Activated CD4-positive, alpha-beta T cell treated with anti-CD3 and anti-CD28 coated beads for 1 hour (primary cell): ENCODE data around the gene PKLR.
"Not testable (repeated sequence)": the region's sequence is repeated elsewhere in the genome, so short reads cannot be mapped to it uniquely, and the experiment has no call there.

ENCODE experiments used
- DNase-seq: peaks from one replicate; pipeline ENCODE4 v3.0.0-alpha.2; 2020

Gene PKLR

DNA sequence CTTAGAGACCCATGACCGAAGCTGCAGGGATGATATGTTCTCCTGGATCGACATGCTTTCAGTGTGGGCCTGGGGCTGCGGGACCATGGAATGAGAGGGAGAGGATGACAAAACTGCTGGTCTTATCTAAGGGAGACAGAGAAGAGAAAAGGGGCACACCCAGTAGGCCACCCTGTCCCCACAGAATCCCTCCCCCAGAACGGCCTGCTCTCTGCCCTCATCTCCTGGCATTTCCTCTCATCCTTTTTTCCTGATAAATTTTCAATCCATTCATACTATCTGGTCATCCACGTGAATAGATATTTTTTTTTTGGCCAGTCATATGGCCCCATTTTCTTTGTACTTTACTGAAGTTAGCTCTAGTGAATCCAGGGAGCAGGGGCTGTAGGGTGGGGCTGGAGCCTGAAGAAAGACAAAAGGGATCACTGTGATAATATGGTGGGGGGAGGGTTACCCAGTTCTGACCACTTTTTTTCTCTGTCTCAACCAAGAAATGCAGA, at the start of gene PKLR:
PKLR (minus strand) TSS at position 97 of the 500 bp plus-strand sequence; CDS start at position 54, 43 bp downstream.
- no peak for DNase-seq

DNA sequence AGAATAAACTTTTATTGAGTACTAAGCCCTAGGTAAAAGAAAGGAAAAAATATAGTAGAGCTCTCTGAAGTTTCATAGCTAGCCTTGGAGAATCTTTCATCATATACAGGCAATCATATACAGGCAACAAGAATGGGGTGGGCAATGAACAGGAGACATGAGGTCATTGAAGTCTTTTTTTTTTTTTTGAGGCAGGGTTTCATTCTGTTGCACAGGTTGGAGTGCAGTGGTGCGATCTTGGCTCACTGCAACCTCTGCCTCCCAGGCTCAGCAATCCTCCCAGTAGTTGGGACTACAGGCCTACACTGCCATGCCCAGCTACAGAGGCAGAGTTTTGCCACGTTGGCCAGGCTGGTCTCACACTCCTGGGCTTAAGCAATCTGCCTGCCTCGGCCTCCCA, 41.6 kb upstream of the PKLR start:
- DNase-seq, result no peak

DNA sequence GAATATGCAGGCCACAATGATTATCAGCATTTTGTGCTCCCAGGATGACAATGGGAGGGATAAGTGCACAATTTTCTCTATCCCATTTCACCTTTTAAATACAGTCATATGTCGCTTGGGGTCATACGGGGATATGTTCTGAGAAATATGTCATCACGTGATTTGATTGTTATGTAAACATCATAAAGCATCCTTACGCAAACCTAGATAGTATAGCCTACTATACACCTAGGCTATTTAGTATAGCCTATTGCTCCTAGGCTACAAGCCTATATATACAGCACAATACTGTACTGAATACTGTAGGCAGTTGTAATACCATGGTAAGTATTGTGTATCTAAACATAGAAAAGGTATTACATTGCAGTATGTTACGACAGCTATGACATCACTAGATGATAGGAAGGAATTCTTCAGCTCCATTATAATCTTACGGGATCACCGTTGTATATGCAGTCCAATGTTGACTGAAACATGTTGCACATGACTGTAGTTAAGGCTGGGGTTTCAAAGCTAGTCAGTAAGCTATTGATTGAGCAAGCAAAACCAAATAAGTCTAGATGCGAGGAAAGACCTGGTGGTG, 38.4 kb upstream of the PKLR start:
- DNase-seq, result no peak

DNA sequence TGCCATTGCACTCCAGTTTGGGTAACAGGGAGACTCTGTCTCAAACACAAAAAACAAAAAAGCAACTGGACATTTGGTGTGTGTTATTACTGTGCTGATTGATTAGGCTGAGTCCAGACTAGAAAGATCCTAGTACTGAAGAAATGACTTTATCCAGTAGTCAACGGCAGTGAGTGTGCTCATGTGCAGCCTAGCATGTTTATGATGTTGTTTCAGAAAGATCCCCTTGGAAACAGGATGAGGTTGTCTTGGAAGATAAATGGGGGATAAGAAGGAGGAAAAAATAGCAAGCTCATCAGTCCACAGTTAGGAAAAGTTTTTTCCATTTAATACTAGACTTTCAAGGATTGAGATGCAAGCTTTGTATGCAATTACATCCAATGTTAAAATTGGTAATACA, 33.7 kb upstream of the PKLR start:
- no peak for DNase-seq

DNA sequence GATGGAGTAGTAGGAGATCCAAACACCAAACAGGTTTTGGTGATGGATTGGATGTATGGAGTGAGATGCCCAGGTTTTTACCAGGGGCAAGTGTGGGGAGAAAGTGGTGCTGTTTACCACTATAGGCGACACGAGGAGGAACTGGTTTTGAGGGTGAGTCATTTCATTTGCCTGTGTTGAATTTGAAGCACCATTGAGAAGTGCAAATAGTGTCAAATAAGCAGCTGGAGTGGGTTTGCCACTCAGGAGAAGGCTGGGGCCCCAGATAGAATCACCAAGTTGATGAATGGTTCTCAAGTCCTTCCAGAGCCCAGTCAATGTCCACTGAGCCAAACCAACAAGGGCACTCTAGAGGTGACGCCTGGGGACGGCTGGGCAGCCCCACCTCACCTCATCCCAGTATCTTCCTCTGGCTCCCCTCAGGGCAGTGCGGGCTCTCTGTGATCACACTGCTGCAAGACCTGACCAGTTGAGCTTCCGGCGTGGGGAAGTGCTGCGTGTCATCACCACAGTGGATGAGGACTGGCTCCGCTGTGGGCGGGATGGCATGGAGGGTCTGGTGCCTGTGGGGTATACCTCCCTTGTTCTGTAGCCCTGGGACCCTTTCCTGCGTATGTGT, 28.9 kb upstream of the PKLR start:
- DNase-seq, result no peak

DNA sequence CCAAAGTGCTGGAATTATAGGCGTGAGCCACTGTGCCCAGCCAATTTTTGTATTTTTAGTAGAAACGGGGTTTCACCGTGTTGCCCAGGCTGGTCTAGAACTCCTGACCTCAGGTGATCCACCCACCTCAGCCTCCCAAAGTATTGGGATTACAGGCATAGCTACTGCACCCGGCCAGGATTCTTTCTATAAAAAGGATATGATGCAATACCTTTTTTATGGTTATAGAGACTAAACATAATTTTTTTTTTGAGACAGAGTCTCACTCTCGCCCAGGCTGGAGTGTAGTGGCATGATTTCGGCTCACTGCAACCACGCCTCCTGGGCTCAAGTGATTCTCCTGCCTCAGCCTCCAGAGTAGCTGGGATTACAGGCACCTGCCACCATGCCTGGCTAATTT, 27.6 kb upstream of the PKLR start:
- DNase-seq, result not testable (repeated sequence)

DNA sequence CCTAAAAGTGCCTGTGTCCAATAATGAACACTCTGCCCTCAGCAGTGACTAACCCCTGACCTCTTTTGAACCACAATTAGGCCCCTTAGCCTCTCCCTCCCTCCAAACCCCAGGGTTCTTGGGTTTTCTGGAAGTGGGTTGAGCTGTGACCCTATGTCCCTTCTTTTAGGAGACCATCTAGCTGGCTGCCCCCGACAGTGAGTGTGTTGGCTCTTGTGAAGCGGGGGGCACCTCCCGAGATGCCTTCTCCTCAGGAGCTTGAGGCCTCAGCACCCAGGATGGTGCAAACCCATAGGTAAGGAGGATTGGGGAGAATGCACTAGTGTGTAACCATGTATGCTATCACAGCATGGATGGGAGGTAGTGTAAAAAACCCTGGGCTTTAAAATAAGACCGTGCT, 26.7 kb upstream of the PKLR start:
- no peak for DNase-seq

DNA sequence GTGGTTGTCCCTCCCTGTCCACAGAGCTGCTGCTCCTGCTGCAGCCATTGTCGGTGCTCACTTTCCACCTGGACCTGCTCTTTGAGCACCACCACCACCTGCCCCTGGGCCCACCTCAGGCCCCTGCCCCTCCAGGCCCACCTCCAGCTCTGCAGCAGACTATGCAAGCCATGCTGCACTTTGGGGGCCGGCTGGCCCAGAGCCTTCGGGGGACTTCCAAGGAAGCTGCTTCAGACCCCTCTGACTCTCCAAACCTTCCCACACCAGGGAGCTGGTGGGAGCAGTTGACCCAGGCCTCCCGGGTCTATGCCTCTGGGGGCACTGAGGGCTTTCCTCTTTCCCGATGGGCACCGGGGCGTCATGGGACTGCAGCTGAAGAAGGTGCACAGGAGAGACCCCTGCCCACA, 25.4 kb upstream of the PKLR start:
- DNase-seq, result no peak

DNA sequence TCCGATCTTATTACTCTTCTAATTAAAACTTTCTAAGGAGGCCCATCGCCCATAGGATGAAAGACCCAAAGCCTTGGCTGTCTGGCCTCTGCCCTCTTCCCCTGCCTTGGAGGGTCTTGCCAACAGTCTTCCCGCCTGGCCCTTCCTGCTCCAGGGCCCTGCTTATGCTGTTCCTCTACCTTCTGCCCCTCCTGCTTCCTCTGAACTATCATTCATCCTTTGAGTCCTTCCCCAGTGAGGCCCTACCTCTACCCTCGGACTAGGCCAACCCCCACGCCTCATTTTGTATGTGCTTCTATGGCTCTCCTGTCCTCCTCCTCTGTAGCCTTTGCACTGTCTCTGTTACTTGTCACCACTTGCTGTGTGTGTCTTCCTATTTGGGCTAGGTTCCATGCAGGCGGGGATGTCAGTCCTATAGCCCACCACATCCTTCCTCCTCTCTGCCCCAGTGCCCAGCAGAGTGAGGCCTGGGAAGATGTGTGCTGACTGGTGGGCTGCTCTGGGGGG, 24.8 kb upstream of the PKLR start:
- no peak for DNase-seq

DNA sequence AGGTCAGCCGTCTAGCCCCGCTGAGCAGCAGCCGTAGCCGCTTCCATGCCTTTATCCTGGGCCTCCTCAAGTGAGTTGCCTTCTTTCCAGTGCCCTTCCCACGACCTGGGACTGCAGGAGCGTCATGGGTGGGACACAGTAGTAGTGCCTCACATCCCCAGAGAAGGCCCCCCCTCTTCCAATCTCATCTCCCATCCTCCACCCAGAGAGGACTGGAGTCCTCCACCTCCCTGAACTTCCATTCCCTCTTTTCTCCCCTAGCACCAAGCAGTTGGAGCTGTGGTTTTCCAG, 24.3 kb upstream of the PKLR start:
- DNase-seq, result no peak

DNA sequence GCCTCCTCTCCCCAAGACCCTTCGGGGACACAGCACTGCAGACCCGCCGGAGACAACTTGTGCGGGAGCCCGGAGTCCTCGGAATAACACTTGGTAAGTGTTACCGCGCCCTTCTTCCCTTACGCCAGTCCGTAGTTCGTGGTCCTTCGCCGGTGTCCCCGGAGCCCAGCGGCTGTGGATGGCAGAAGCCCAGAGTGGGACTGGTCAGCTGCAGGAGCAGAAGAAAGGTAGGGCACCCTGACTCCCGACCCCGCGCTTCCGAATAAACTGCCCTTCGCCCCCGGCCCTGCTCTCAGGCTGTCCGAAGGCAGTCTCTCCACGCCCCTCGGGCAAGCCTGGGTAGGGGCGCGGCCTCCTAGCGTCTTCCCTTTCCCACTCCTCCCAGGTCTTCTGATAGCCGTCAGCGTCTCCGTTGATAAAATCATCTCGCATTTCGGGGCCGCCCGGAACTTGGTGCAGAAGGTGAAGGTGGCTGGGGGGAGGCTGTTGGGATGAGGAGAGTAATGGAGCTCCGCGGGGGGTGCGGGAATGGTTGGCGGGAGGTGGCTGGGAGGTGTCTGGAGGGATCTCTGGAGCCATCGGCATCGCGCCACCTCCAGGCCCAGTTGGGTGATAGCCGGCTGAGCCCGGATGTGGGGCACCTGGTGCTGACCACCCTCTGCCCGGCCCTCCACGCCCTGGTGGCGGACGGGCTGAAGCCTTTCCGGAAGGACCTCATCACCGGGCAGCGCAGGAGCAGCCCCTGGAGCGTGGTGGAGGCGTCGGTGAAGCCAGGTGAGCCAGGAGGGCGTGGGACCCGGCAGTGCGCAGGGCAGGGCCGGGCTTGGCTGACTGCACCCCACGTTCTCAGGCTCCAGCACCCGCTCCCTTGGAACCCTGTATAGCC, 23.7 kb upstream of the PKLR start:
- no peak for DNase-seq

DNA sequence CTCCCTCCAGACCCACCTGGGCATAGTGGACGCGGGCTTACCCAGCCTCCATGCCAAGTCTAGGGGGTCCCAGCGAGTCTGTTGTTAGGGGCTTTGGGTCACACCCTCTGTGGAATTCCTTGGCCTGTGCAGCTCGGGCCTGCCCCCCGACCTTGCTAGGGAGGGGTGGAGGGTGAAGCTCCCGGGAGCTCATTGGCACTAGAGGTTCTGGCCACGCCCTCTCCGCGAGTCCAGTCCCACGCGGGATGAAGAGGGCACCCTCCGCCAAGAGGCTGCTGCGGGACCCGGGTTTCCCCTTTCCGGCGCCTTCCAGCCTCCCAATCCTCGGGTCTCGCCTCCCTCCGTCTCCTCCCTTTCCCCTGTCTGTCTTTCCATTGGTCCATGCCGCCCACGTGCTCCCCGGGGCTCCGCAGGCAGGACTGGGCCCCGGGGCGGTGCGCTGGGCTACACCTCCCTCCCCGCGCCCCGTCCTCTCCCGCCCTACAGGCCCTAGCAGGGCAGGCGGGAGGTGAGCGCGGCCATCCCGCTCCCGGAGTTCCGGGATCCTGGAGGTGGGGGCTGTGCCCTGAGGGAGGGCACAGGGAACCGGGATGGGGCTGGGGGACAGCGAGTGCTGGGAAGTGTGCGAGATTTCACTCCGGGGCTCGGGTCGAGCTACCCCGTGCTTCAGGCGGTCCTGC, 22.9 kb upstream of the PKLR start:
- peak; percentile 77 for DNase-seq

DNA sequence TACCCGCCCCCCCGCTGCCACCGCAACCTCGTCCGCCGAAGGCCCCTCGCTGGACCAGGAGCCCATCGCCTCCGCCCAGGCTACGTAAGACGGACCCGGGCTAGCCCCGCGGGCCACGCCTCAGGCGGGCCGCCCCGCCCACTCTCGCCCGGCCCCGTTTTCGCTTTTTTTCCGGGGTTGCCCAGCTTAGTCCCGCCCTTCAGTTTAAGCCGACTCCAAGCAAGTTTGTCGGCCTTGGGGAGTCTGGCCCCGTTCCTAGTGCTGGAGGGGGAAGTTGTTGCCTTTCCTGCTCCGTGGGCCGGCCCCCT, 22.4 kb upstream of the PKLR start:
- DNase-seq, result peak; percentile 66

DNA sequence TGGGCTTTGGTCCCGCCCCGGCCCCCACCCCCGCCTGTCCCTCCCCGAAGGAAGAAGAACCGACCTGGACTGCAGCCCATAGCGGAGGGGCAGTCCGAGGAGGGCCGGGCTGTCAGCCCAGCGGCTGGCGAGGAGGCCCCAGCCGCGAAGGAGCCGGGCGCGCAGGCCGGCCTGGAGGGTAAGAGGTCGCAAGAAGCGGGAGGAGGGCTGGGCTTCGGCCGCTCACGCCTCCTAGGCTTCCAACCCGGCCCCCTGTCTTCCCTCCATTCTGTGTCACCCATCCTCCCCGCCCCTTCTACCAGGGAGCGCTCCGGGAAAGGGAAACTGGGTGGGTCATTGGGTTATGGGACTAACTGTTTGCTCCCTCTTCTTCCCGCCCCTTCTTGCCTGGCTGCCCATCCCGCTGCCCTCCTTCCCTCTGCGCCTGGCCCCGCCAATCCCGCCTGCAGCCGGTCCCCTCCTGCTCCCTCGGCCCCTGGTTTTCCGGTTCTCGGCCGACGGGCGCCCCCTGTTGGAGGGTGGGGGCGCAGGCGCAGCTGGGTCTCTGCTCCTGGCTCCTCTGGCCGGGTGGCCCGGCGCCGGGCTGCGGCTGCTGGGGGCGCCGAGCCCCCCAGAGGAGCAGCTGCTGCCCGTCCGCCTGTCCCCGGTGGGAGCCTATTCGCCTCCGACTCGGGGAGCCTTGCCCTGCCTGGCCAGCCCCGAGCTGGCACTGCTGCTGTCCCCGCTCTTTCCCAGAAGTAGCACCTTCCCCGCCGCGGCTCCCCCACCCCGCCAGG, 21.9 kb upstream of the PKLR start:
- peak; percentile 74 for DNase-seq

DNA sequence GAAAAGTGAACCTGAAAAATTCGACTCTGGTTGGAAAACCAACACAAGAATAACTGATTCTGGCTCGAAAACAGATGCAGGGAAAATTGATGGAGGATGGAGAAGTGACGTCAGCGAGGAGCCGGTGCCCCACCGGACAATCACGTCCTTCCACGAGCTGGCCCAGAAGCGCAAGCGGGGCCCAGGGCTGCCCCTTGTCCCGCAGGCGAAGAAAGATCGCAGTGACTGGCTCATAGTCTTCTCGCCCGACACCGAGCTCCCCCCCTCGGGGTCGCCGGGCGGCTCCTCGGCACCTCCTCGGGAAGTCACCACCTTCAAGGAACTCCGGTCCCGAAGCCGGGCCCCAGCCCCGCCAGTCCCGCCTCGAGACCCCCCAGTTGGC, 21.3 kb upstream of the PKLR start:
- no peak for DNase-seq

DNA sequence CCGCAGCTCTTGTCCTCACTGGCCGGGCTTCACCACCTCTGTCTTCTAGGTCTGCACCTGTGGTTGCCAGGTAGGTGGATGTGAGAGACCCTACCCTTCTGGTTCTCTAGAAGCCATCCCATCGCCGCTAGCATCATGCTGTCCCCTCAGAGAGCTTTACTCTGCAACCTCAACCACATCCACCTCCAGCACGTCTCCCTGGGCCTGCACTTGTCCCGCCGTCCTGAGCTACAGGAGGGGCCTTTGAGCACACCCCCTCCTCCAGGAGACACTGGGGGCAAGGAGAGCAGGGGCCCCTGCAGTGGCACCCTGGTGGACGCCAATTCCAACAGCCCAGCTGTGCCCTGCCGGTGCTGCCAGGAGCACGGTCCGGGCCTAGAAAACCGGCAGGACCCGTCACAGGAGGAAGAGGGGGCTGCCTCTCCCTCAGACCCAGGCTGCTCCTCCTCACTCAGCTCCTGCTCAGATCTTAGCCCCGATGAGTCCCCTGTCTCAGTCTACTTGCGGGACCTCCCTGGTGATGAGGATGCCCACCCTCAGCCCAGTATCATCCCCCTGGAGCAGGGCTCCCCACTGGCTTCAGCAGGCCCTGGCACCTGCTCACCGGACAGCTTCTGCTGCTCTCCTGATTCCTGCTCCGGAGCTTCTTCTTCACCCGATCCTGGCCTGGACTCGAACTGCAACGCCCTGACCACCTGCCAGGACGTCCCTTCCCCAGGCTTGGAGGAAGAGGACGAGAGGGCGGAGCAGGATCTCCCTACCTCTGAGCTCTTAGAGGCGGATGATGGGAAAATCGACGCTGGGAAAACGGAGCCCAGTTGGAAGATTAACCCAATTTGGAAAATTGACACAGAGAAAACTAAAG, 20.6 kb upstream of the PKLR start:
- no peak for DNase-seq

DNA sequence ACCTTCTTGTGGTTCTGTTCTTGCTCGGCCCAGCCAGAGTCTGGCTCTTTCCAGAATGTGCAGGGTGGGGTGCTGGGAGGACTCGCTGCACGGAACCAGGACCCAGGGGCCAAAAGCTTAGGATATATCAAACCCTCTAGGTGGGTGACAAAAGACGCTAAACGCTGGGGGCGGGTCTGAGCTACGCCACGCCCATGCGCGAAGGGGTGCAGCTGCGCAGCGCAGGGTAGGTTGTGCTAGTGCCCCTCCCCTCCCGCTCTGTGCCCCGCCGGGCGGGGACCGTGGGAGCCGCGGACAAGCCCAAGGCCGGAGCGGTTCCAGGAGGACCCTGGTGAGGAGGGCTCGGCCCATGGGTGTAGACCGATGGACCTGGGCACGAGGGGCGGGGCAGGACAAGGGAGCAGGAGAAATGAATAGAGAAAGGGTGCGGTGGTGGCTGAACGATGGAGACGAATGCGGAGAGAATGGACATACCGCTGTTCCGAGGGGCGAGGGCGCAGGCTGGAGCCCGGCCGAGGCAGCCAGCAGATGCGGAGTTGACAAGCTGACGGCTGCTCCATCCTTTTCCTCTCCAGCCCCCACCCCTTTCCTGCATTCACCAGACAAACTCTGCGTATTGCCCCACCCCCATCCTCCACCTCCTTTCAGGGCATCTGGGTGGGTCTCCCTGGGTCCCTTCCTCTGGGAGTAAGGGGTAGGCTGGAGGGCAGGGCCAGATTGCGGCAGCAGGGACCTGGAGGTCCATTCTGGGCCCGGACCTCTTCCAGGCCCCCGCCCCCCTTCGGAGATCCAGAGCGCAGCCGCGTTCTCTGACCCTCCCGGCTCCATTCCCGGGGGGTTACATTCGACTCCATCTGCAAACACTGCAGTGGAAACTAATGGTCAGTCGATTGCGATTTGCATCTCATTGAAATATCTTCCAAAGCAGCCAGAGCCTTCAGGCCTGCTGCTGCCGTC, 19.7 kb upstream of the PKLR start, which contains the start of gene RUSC1:
RUSC1 (plus strand) TSS at position 234 of the 957 bp plus-strand sequence. CDS start 880 bp downstream, outside the sequence.
- peak; percentile 60 for DNase-seq

DNA sequence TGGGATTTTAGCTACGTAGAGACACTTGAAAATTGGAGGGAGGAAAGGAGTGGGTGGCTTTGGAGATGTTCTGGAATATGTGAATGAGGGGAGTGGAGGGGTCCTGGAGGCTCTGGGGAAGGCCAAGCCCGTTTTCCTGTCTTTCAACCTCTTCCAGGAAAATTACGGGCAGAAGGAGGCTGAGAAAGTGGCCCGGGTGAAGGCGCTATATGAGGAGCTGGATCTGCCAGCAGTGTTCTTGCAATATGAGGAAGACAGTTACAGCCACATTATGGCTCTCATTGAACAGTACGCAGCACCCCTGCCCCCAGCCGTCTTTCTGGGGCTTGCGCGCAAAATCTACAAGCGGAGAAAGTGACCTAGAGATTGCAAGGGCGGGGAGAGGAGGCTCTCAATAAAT, 19.0 kb upstream of the PKLR start:
- DNase-seq, result no peak

DNA sequence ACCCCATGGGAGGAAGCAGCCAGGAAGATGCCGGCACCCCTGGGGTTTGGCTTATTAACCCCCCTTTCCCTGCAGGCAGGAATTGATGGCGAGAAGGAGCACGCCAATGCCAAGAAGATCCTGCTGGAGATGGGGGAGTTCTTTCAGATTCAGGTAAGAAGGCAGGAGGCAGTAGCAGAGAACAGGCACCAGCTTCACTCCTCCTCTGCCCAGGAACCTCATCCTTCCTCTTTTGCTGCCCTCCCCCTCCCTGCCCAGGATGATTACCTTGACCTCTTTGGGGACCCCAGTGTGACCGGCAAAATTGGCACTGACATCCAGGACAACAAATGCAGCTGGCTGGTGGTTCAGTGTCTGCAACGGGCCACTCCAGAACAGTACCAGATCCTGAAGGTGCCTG, 18.3 kb upstream of the PKLR start:
- DNase-seq, result no peak

DNA sequence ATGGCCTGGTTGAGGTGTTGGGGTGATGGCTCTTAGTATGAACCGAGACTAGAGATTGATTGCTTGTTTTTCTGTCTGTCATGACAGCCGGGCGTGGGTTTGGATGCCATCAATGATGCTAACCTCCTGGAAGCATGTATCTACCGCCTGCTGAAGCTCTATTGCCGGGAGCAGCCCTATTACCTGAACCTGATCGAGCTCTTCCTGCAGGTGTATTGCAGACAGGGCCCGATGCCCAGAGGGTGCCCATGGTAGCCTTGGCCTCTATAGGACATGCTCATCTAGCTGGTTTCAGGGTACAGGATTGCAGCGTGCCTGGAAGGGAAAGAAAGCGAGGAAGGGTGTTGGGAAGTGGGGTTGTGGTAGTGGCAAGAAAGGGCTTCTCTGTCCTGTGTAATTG, 16.8 kb upstream of the PKLR start:
- DNase-seq, result no peak
